ENCODE data around the gene CTNND2.

Gene CTNND2

GRCh38 chr5:11311272-11311671 lies 593.0 kb downstream of the CTNND2 start:
- DNase-seq (ENCODE audit: low read depth), result no peak

- DNase-seq (ENCODE audit: low read depth), result no peak
These were observed 594.1 kb downstream of the CTNND2 start for GRCh38 chr5:11310158-11310557.

- DNase-seq (ENCODE audit: low read depth), result no peak
These were observed 597.9 kb downstream of the CTNND2 start for GRCh38 chr5:11306365-11306764.

- DNase-seq (ENCODE audit: low read depth), result no peak
These were observed 599.0 kb downstream of the CTNND2 start for GRCh38 chr5:11305245-11305644.

- no peak for DNase-seq (ENCODE audit: low read depth)
These were observed 599.6 kb downstream of the CTNND2 start for GRCh38 chr5:11304641-11305040.

- DNase-seq (ENCODE audit: low read depth), result no peak
These were observed 601.6 kb downstream of the CTNND2 start for GRCh38 chr5:11302663-11303062.

GRCh38 chr5:11301171-11301570 lies 603.1 kb downstream of the CTNND2 start:
- no peak for DNase-seq (ENCODE audit: low read depth)

GRCh38 chr5:11300736-11301135 lies 603.5 kb downstream of the CTNND2 start:
- DNase-seq (ENCODE audit: low read depth), result no peak

- DNase-seq (ENCODE audit: low read depth), result no peak
These were observed 605.4 kb downstream of the CTNND2 start for GRCh38 chr5:11298877-11299276.

- no peak for DNase-seq (ENCODE audit: low read depth)
These were observed 610.7 kb downstream of the CTNND2 start for GRCh38 chr5:11293523-11293922.

GRCh38 chr5:11292648-11293356 lies 611.4 kb downstream of the CTNND2 start:
- DNase-seq (ENCODE audit: low read depth), result no peak

GRCh38 chr5:11289733-11290132 lies 614.5 kb downstream of the CTNND2 start:
- DNase-seq (ENCODE audit: low read depth), result no peak

GRCh38 chr5:11289208-11289607 lies 615.0 kb downstream of the CTNND2 start:
- no peak for DNase-seq (ENCODE audit: low read depth)

- DNase-seq (ENCODE audit: low read depth), result no peak
These were observed 622.4 kb downstream of the CTNND2 start for GRCh38 chr5:11281842-11282241.

- no peak for DNase-seq (ENCODE audit: low read depth)
These were observed 626.9 kb downstream of the CTNND2 start for GRCh38 chr5:11277323-11277722.

GRCh38 chr5:11273180-11273903 lies 630.9 kb downstream of the CTNND2 start:
- no peak for DNase-seq (ENCODE audit: low read depth)

GRCh38 chr5:11269515-11269914 lies 634.7 kb downstream of the CTNND2 start:
- DNase-seq (ENCODE audit: low read depth), result no peak

GRCh38 chr5:11268891-11269290 lies 635.4 kb downstream of the CTNND2 start:
- no peak for DNase-seq (ENCODE audit: low read depth)

- DNase-seq (ENCODE audit: low read depth), result no peak
These were observed 637.9 kb downstream of the CTNND2 start for GRCh38 chr5:11266331-11266730.

- no peak for DNase-seq (ENCODE audit: low read depth)
These were observed 643.0 kb downstream of the CTNND2 start for GRCh38 chr5:11261241-11261640.

- no peak for DNase-seq (ENCODE audit: low read depth)
These were observed 646.2 kb downstream of the CTNND2 start for GRCh38 chr5:11258001-11258400.

- DNase-seq (ENCODE audit: low read depth), result no peak
These were observed 651.7 kb downstream of the CTNND2 start for GRCh38 chr5:11252523-11252922.

GRCh38 chr5:11252075-11252474 lies 652.2 kb downstream of the CTNND2 start:
- DNase-seq (ENCODE audit: low read depth), result no peak

GRCh38 chr5:11251247-11251646 lies 653.0 kb downstream of the CTNND2 start:
- no peak for DNase-seq (ENCODE audit: low read depth)

All from activated T-cell treated with anti-CD3 and anti-CD28 coated beads for 24 hours (primary cell).